H9 (cell line): ENCODE measurements around the gene ANKRD62. TPM values are rescaled to one million over a fixed set of nuclear protein-coding genes. Genes with fewer than 3 reads are reported as not detected.

ENCODE experiments used
- DNase-seq: peaks from one replicate; pipeline ENCODE4 v3.0.0-alpha.2; 2017
- H2AFZ ChIP-seq: one replicate; pipeline ENCODE4 v1.6.1; 2013; ENCODE audit warnings: mild to moderate bottlenecking, low read length, control low read depth, moderate library complexity
- H2AK5ac ChIP-seq: 2 replicates; pipeline ENCODE4 v1.6.1; 2013; ENCODE audit warnings: low read length, control low read depth, mixed read lengths; ENCODE audit not compliant: insufficient read length
- H2BK120ac ChIP-seq: one replicate; pipeline ENCODE4 v1.6.1; 2013; ENCODE audit warnings: low read depth, mild to moderate bottlenecking, low read length, control low read depth, inconsistent platforms; ENCODE audit not compliant: poor library complexity, severe bottlenecking
- H2BK12ac ChIP-seq: 2 replicates; pipeline ENCODE4 v1.6.1; 2013; ENCODE audit warnings: low read length, control low read depth, mixed read lengths, low read depth; ENCODE audit not compliant: insufficient read length
- H2BK15ac ChIP-seq: 2 replicates; pipeline ENCODE4 v1.6.1; 2013; ENCODE audit warnings: low read depth, low read length, control low read depth
- H2BK20ac ChIP-seq: one replicate; pipeline ENCODE4 v1.6.1; 2013; ENCODE audit warnings: low read depth, mild to moderate bottlenecking, low read length, control low read depth, inconsistent platforms; ENCODE audit not compliant: poor library complexity, severe bottlenecking
- H2BK5ac ChIP-seq: 2 replicates; pipeline ENCODE4 v1.6.1; 2013; ENCODE audit warnings: low read length, control low read depth, mixed read lengths; ENCODE audit not compliant: insufficient read length
- H3K14ac ChIP-seq: 2 replicates; pipeline ENCODE4 v1.6.1; 2013; ENCODE audit warnings: low read length, control low read depth; ENCODE audit not compliant: insufficient read depth
- H3K18ac ChIP-seq: 2 replicates; pipeline ENCODE4 v1.6.1; 2013; ENCODE audit warnings: low read depth, mild to moderate bottlenecking, mixed read lengths, low read length, control low read depth; ENCODE audit not compliant: insufficient read length
- H3K23ac ChIP-seq: 2 replicates; pipeline ENCODE4 v1.6.1; 2013; ENCODE audit warnings: low read length, control low read depth, mixed read lengths, low read depth; ENCODE audit not compliant: insufficient read length
- H3K23me2 ChIP-seq: 2 replicates; pipeline ENCODE4 v1.6.1; 2013; ENCODE audit warnings: low read depth, mild to moderate bottlenecking, mixed read lengths, low read length, control low read depth; ENCODE audit not compliant: insufficient read length, poor library complexity, severe bottlenecking
- H3K27ac ChIP-seq: 2 replicates; pipeline ENCODE4 v1.5.1; 2013; ENCODE audit warnings: low read length, control low read depth, mixed read lengths, low read depth; ENCODE audit not compliant: insufficient read length
- H3K27me3 ChIP-seq: 2 replicates; pipeline ENCODE4 v1.6.1; 2013; ENCODE audit warnings: low read length, control low read depth, inconsistent platforms; ENCODE audit not compliant: insufficient read depth
- H3K4ac ChIP-seq: 2 replicates; pipeline ENCODE4 v1.6.1; 2013; ENCODE audit warnings: low read depth, mild to moderate bottlenecking, control low read depth, inconsistent platforms, low read length, moderate library complexity
- H3K4me1 ChIP-seq: 2 replicates; pipeline ENCODE4 v1.6.1; 2013; ENCODE audit warnings: low read length, control low read depth, inconsistent platforms; ENCODE audit not compliant: insufficient read depth
- H3K4me2 ChIP-seq: 2 replicates; pipeline ENCODE4 v1.6.1; 2013; ENCODE audit warnings: low read length, control low read depth, mixed read lengths; ENCODE audit not compliant: insufficient read length, insufficient read depth
- H3K56ac ChIP-seq: 2 replicates; pipeline ENCODE4 v1.6.1; 2013; ENCODE audit warnings: low read depth, mild to moderate bottlenecking, mixed read lengths, low read length, control low read depth; ENCODE audit not compliant: insufficient read length
- H3K79me1 ChIP-seq: 2 replicates; pipeline ENCODE4 v1.6.1; 2013; ENCODE audit warnings: low read depth, mild to moderate bottlenecking, moderate library complexity, low read length, control low read depth, inconsistent platforms; ENCODE audit not compliant: insufficient read depth, poor library complexity, severe bottlenecking
- H3K79me2 ChIP-seq: 2 replicates; pipeline ENCODE4 v1.6.1; 2013; ENCODE audit warnings: low read length, control low read depth, inconsistent platforms; ENCODE audit not compliant: insufficient read depth
- H3K9ac ChIP-seq: 2 replicates; pipeline ENCODE4 v1.6.1; 2013; ENCODE audit warnings: low read length, control low read depth, mixed read lengths; ENCODE audit not compliant: insufficient read length; ENCODE audit errors: extremely low read depth
- H3K9me3 ChIP-seq: one replicate; pipeline ENCODE4 v1.6.1; 2013; ENCODE audit warnings: low read depth, low read length, inconsistent platforms; ENCODE audit not compliant: control insufficient read depth
- H3T11ph ChIP-seq: one replicate; pipeline ENCODE4 v1.6.1; 2013; ENCODE audit warnings: mild to moderate bottlenecking, low read length, control low read depth, inconsistent platforms
- H4K20me1 ChIP-seq: one replicate; pipeline ENCODE4 v1.6.1; 2013; ENCODE audit not compliant: control insufficient read depth, insufficient read length, insufficient read depth
- H4K5ac ChIP-seq: 2 replicates; pipeline ENCODE4 v1.6.1; 2013; ENCODE audit warnings: low read depth, mild to moderate bottlenecking, mixed read lengths, low read length, control low read depth; ENCODE audit not compliant: insufficient read length
- H4K8ac ChIP-seq: replicated peaks from 2 replicates; pipeline ENCODE4 v1.6.1; 2013; ENCODE audit warnings: low read length, control low read depth, mixed read lengths, low read depth; ENCODE audit not compliant: insufficient read length
- H4K91ac ChIP-seq: 2 replicates; pipeline ENCODE4 v1.6.1; 2013; ENCODE audit warnings: low read depth, mild to moderate bottlenecking, moderate library complexity, mixed read lengths, low read length, control low read depth; ENCODE audit not compliant: insufficient read length
- H3K27ac Mint-ChIP-seq, 3 experiments: 2 replicates in 2 of 3; 3 replicates in 1 of 3; pipeline ENCODE4 v1.8.0; 2020 to 2021; ENCODE audit warnings: mixed read lengths in 3 of 3, mild to moderate bottlenecking in 1 of 3, moderate library complexity in 1 of 3
- H3K27me3 Mint-ChIP-seq: 2 replicates; pipeline ENCODE4 v1.8.0; 2021; ENCODE audit warnings: low read depth, mild to moderate bottlenecking, moderate library complexity, mixed read lengths
- H3K36me3 Mint-ChIP-seq, 3 experiments: 2 replicates in 2 of 3; 3 replicates in 1 of 3; pipeline ENCODE4 v1.8.0; 2020 to 2021; ENCODE audit warnings: low read depth in 3 of 3, mixed read lengths in 3 of 3; ENCODE audit not compliant: insufficient read depth in 1 of 3
- H3K4me1 Mint-ChIP-seq, 2 experiments: 2 replicates each; pipeline ENCODE4 v1.8.0; 2020; ENCODE audit warnings: mixed read lengths in 2 of 2
- H3K4me3 Mint-ChIP-seq, 2 experiments: 2 replicates in 1 of 2; 3 replicates in 1 of 2; pipeline ENCODE4 v1.8.0; 2020 to 2021; ENCODE audit warnings: mild to moderate bottlenecking in 2 of 2, mixed read lengths in 2 of 2, moderate library complexity in 1 of 2
- H3K9me3 Mint-ChIP-seq, 2 experiments: 2 replicates in 1 of 2; 3 replicates in 1 of 2; pipeline ENCODE4 v1.8.0; 2020; ENCODE audit warnings: mild to moderate bottlenecking in 2 of 2, mixed read lengths in 2 of 2, moderate library complexity in 1 of 2
- WGBS: extraction: QIAGEN DNeasy Blood & Tissue Kit; methylation state at CpG from one replicate; pipeline ENCODE4 v1.1.7; 2013; ENCODE audit warnings: missing lambda C conversion rate, low lambda C conversion rate, mixed read lengths; ENCODE audit not compliant: insufficient read length; ENCODE audit errors: extremely low coverage; 5-methylcytosine and 5-hydroxymethylcytosine counted together
- total RNA-seq: library from RNA; stranded (reverse); gene quantifications from 2 replicates; pipeline ENCODE4 v1.2.1, GENCODE V29; 2021
- TF ChIP-seq, protein P1 (sequence below): fragments of 200-600 bp; sonication (generic); conservative IDR thresholded peaks from 3 replicates; pipeline ENCODE4 v1.8.0; 2021; ENCODE audit warnings: antibody characterized with exemption, mild to moderate bottlenecking

Gene ANKRD62
- total RNA-seq, 1 experiment from 2014 or later, result not detected

DNA sequence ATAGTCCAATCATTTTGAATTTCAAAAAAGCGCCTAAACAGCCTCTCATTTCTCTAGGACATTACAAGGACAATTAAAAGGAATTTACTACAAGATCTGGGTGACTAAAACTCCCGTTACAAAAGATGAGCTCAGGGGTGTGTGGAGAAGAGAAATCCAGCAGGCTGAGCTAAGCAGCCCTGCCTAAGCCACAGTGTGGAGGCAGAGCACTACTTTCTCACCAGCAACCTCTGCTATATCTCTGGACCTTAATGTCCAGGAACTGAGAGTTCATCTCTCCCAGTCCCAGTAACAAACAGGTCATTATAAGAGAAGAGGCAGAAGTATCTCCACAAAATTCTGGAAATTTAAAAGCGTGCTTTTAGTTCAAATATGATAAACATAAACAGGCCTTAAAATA, 18.9 kb upstream of the ANKRD62 start:
- H3K9me3 ChIP-seq, result no peaks in the 10 kb centered on the region
- H3K14ac ChIP-seq, result no peak overlapping the region
- TF ChIP-seq, protein P1, sequence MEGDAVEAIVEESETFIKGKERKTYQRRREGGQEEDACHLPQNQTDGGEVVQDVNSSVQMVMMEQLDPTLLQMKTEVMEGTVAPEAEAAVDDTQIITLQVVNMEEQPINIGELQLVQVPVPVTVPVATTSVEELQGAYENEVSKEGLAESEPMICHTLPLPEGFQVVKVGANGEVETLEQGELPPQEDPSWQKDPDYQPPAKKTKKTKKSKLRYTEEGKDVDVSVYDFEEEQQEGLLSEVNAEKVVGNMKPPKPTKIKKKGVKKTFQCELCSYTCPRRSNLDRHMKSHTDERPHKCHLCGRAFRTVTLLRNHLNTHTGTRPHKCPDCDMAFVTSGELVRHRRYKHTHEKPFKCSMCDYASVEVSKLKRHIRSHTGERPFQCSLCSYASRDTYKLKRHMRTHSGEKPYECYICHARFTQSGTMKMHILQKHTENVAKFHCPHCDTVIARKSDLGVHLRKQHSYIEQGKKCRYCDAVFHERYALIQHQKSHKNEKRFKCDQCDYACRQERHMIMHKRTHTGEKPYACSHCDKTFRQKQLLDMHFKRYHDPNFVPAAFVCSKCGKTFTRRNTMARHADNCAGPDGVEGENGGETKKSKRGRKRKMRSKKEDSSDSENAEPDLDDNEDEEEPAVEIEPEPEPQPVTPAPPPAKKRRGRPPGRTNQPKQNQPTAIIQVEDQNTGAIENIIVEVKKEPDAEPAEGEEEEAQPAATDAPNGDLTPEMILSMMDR, result no peak
- no peak overlapping the region for H2AFZ ChIP-seq
- H3K56ac ChIP-seq, result no peak overlapping the region
- H3K9ac ChIP-seq, result no peak overlapping the region
- H3K23me2 ChIP-seq, result no peaks in the 10 kb centered on the region
- no peaks in the 10 kb centered on the region for H4K20me1 ChIP-seq
- no peaks in the 10 kb centered on the region for H3K79me2 ChIP-seq
- Mint-ChIP-seq H3K4me3 (no peak overlapping the region), H3K36me3 (no peaks in the 10 kb centered on the region), H3K4me1 (0 out of 4 replicates have a peak, but pooled peaks cover 0 to 2% of the 10 kb centered on the region in 2 experiments), H3K9me3 (no peaks in the 10 kb centered on the region), H3K27ac (no peak overlapping the region), H3K27me3 (peaks cover 24% of the 10 kb centered on the region)
- H3K23ac ChIP-seq, result no peak overlapping the region
- DNase-seq, result no peak
- H2BK12ac ChIP-seq, result no peak overlapping the region
- no peak overlapping the region for H3K27ac ChIP-seq
- no peaks in the 10 kb centered on the region for H3K4me1 ChIP-seq
- no peak overlapping the region for H2BK20ac ChIP-seq
- no peak overlapping the region for H4K5ac ChIP-seq
- H4K8ac ChIP-seq, result no peak overlapping the region
- no peak overlapping the region for H3K4ac ChIP-seq
- no peak overlapping the region for H2BK120ac ChIP-seq
- H3K18ac ChIP-seq, result no peak overlapping the region
- no peak overlapping the region for H2AK5ac ChIP-seq
- H3K4me2 ChIP-seq, result no peak overlapping the region
- no CpG with 5 or more reads among the region's 3 CpGs for WGBS
- no peak overlapping the region for H4K91ac ChIP-seq
- no peaks in the 10 kb centered on the region for H3K79me1 ChIP-seq
- H3K27me3 ChIP-seq, result no peaks in the 10 kb centered on the region
- no peak overlapping the region for H2BK5ac ChIP-seq
- H3T11ph ChIP-seq, result no peak overlapping the region
- H2BK15ac ChIP-seq, result no peak overlapping the region
